Prostate gland (tissue), 2 donors: ENCODE data around the gene SRGAP2B. TPM values are rescaled to one million over a fixed set of nuclear protein-coding genes. Genes with fewer than 3 reads are reported as not detected.
"Not testable (repeated sequence)": the region's sequence is repeated elsewhere in the genome, so short reads cannot be mapped to it uniquely, and the experiment has no call there.

Experiments used
- DNase-seq: peaks from one replicate; pipeline ENCODE4 v3.0.0-alpha.2; 2019; ENCODE audit warnings: low spot score
- H3K27ac ChIP-seq, 2 donors: fragments of 200-600 bp; sonication (generic); 2 replicates each; pipeline ENCODE4 v1.5.1; 2017 to 2019
- H3K27me3 ChIP-seq: fragments of 200-600 bp; sonication (generic); replicated peaks from 2 replicates; pipeline ENCODE4 v1.5.1; 2019; ENCODE audit not compliant: insufficient read depth
- H3K36me3 ChIP-seq, 2 donors: fragments of 200-600 bp; sonication (generic); 1 replicate in 1 of 2; 2 replicates in 1 of 2; pipeline versions ENCODE4 v1.5.1 to v1.8.1; 2017 to 2019
- H3K4me1 ChIP-seq: fragments of 200-600 bp; sonication (generic); replicated peaks from 2 replicates; pipeline ENCODE4 v1.5.1; 2019
- H3K4me3 ChIP-seq, 2 donors: fragments of 200-600 bp; sonication (generic); 2 replicates each; pipeline ENCODE4 v1.5.1; 2017 to 2019
- H3K9me3 ChIP-seq: fragments of 200-600 bp; sonication (generic); 2 replicates; pipeline ENCODE4 v1.5.1; 2017
- WGBS: methylation state at CpG from one replicate; pipeline ENCODE4 v1.1.5; 2018; 5-methylcytosine and 5-hydroxymethylcytosine counted together
- intact Hi-C: fragments of 100-400 bp; cut with DNase I; formaldehyde crosslinking; loops from one replicate; pipeline ENCODE4 v1.14.2; 2022
- total RNA-seq, 2 donors: library from RNA; depleted of rRNA; stranded (reverse); fragments of >200 nt; gene quantifications; one replicate each; pipeline ENCODE4 v1.1.0, GENCODE V29; 2016

SRGAP2B gene
- total RNA-seq, 2 donors from 2014 or later, result 6.6 to 10.0 TPM

DNA sequence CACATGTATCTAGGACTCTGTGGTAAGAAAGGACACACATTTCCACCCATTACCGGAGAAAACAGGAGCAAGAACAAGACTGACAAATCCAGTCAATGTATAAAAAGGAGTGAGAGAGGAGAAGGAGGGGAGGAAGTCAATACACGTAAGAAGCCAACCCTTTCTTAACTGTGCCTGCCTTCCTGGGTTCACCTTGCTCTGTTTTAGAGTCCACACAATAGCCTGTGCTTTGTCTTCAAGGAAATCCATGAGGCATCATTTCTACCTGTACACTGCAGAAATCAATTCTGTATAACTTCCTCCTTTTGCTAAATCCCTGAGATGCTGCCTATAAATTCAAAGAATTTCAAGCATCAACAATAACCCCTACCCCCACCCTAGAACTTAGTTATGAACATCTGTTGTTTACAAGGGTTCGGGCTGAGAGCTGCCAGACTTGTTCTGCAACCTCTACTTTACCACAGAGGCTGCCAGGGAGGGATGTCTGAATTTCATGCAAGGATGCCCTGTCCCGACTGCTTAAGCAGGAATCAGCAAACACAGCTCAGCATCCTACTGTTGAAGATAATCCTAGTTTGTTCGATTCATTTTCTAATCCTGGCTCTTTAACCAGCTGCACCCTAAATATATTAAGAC, 115.0 kb downstream of the SRGAP2B start:
- H3K4me3 ChIP-seq, H3K27ac ChIP-seq, intact Hi-C loops, H3K36me3 ChIP-seq, H3K27me3 ChIP-seq, H3K9me3 ChIP-seq, H3K4me1 ChIP-seq, DNase-seq: not testable (repeated sequence)
- no CpG with 5 or more reads among the region's 5 CpGs for WGBS

DNA sequence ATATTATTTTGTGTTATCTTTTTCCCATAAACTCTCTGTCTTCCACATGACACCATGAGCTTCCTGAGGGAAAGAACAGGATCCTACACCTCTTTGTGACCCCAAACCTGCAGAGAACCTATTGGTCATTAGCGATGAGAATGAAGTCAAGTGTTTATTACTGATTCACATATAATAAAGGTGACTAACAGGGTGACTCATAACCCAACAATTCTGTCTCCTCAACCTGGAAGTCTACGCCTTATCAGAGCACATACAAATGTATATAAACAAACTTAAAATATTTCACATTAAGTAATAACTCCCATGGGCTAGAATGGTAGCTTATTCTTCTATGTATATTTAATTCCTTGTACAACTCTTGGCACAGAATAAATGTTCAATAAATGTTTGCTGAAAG, 117.3 kb downstream of the SRGAP2B start:
- DNase-seq, H3K4me1 ChIP-seq, H3K36me3 ChIP-seq, H3K4me3 ChIP-seq, H3K27me3 ChIP-seq, intact Hi-C loops, H3K27ac ChIP-seq, H3K9me3 ChIP-seq: not testable (repeated sequence)
- no CpG with 5 or more reads among the region's 2 CpGs for WGBS

DNA sequence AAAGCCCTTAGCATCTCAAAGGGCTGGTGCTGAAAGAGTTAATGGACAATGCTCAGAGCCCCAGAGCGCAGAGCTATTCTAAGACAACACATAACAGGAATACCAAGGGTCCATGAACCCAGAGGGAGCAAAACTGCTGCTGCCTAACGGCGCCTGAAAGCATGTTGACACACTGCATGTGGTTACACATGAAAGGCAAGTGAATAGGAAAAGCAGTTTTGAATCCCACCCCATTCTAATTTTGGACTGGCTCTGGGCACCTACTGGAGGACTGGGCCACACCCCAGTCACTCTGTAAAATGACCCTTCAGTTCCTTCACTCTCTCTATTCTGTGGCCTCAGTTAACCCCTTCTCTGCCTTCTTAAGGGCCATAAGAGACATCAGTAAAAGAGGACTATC, 123.2 kb downstream of the SRGAP2B start:
- intact Hi-C loops, H3K36me3 ChIP-seq, H3K27ac ChIP-seq, DNase-seq, H3K27me3 ChIP-seq, H3K4me3 ChIP-seq, H3K4me1 ChIP-seq, H3K9me3 ChIP-seq: not testable (repeated sequence)
- no CpG with 5 or more reads among the region's 3 CpGs for WGBS

DNA sequence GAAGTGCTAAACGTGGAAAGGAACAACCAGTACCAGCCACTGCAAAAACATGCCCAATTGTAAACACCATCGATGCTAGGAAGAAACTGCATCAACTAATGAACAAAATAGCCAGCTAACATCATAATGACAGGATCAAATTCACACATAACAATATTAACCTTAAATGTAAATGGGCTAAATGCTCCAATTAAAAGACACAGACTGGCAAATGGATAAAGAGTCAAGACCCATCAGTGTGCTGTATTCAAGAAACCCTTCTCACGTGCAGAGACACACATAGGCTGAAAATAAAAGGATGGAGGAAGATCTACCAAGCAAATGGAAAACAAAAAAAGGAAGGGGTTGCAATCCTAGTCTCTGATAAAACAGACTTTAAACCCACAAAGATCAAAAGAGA, 128.6 kb downstream of the SRGAP2B start:
- H3K27ac ChIP-seq, DNase-seq, H3K36me3 ChIP-seq, H3K9me3 ChIP-seq, H3K4me3 ChIP-seq, intact Hi-C loops, H3K27me3 ChIP-seq, H3K4me1 ChIP-seq: not testable (repeated sequence)
- 65% methylated on average over 3 of the region's 3 CpGs for WGBS

DNA sequence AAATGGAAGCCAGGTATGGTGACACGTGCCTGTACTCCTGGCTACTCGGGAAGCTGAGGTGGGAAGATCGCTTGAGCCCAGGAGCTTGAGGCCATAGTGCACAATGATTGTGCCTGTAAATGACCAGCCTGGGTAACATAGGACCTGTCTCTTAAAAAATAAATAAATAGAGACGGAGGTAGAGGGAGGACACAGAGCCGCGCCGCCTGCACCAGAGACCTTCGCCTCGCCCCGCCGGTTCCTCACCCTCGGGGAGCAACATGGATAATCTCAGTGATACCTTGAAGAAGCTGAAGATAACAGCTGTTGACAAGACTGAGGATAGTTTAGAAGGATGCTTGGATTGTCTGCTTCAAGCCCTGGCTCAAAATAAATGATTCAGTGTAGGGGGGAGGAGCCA, 130.4 kb downstream of the SRGAP2B start:
- H3K36me3 ChIP-seq, intact Hi-C loops, H3K27ac ChIP-seq, H3K4me1 ChIP-seq, DNase-seq, H3K4me3 ChIP-seq, H3K27me3 ChIP-seq, H3K9me3 ChIP-seq: not testable (repeated sequence)
- WGBS, result no CpG with 5 or more reads among the region's 12 CpGs

DNA sequence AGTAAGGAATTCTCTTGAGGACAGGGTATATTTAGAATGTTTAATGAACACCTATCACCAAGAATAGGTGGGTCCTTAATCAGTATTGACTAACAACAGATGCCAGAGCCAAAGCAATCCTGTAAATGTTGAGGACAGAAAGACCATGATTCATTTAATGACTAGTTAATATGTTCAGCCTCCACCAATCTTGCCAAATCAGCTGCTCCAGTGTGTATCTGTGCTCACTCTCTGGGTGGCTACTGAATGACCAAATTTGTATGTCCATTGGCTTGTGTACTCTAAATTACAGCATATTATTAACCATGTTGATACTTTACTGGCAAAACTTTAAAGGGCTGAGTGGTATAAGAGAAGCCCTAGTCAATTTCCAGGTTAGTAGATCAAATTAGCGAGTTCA, 130.9 kb downstream of the SRGAP2B start:
- intact Hi-C loops, H3K36me3 ChIP-seq, H3K27me3 ChIP-seq, H3K9me3 ChIP-seq, DNase-seq, H3K27ac ChIP-seq, H3K4me3 ChIP-seq, H3K4me1 ChIP-seq: not testable (repeated sequence)
- WGBS, result 100% methylated on average over 1 of the region's 1 CpG

DNA sequence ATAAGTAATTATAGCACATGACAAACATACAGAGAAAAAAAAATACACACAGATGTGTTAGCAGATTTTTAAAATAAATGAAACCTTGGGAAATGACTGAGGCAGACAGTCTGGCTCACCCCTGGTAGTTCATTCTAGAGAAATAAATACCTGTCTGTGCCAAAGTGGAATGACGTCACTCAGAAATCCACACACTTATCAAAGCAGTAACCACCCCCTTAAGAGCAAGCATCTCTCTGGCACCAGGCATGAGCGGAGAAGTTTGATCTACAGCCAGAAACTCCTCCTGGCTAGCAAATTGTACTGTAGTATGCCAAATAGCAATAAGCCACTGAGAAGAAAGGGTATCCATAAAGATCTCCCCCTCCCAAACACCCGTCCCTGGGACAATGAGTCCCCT, 131.6 kb downstream of the SRGAP2B start:
- DNase-seq, intact Hi-C loops, H3K27me3 ChIP-seq, H3K9me3 ChIP-seq, H3K4me3 ChIP-seq, H3K4me1 ChIP-seq, H3K27ac ChIP-seq, H3K36me3 ChIP-seq: not testable (repeated sequence)
- 69% methylated on average over 3 of the region's 3 CpGs for WGBS

DNA sequence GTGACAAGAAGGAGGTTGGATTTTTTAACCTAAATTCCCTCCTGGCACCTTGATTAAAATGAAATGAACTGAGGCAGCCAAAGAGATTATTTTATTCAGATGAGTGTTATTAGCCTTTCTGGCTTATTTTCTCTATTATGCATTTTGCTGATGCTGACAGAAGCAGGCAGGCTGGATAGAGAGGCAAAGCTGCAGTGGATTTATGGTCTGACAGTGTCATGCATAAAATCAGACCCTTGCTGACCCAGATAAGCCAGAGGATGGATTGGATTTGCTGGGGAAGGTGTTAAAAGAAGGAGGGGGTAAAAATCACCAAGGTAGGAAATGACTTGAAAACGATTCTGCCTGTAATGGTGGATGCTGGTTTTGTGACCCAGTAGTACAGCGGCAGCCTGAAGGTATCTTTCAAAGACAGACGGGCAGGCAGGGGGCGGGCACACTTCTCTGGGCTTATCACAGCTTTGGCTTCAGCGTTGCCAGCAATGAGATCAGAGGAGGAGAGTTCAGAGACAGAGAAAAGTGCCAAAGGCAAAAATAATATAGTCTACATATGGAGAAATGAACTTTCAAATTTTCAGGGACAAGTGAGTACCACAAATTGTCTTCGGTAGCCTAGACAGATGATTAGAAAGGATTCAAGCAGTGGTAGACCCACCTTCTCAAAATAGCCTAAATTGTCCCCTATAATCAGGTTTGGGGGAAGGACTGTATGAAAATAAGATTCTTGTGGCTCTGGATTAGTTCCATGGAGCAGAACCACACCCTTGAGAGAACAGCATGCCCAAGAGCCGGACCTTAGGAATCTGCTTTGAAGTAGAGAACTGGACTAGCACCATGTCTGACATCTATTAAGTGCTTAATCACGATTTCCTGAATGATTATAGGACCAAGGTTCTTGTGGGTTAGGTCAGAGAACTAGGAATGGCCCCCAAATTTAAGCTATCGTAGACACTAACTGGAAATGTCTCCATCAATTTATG, 133.2 kb downstream of the SRGAP2B start:
- H3K27me3 ChIP-seq, H3K4me1 ChIP-seq, H3K4me3 ChIP-seq, H3K27ac ChIP-seq, DNase-seq, H3K9me3 ChIP-seq, H3K36me3 ChIP-seq, intact Hi-C loops: not testable (repeated sequence)
- WGBS, result no CpG with 5 or more reads among the region's 9 CpGs

DNA sequence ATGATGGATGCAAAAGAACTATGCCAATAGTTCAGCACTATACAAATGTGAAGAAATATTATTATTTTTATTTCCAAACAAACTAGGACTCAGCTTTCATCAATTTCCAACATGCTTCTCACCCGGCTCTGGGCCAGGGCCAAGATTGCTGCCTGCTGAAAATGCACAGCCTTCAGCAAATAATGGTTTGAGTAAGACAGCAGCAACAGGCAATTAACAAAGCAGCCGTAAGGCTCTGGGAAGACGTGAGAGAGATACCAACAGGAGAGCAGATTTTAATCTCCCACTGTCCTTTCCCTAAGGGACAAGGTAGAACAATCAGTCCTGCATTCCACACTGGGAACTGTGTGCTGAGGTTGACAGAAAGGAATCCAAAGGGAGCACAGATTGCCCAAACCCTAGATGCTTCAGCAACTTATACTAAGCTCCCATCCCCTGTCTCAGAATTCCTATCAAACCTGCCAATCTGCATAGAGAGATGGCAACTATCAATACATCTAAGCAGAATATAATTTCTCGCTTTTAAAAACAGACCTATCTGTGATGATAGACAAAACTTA, 134.1 kb downstream of the SRGAP2B start:
- H3K27ac ChIP-seq, H3K4me3 ChIP-seq, H3K27me3 ChIP-seq, H3K36me3 ChIP-seq, H3K4me1 ChIP-seq, DNase-seq, H3K9me3 ChIP-seq, intact Hi-C loops: not testable (repeated sequence)
- WGBS, result no CpG with 5 or more reads among the region's 4 CpGs

DNA sequence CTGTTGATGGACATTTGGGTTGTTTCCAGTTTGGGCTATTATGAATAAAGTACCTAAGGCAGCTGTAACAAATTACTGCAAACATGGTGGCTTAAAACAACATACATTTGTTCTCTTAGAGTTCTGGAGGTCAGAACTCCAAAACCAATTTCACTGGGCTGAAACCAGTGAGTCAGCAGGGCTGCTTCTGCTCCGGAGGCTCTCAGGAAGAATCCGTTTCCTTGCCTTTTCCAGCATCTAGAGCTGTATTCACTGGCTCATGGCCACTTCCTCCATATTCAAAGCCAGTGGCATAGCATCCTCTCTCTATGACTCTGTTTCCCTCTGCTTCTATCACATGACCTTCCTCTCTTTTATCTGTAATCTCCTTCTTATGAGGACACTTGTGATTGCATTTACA, 146.7 kb downstream of the SRGAP2B start:
- H3K27me3 ChIP-seq, H3K9me3 ChIP-seq, H3K36me3 ChIP-seq, H3K4me1 ChIP-seq, H3K27ac ChIP-seq, intact Hi-C loops, H3K4me3 ChIP-seq, DNase-seq: not testable (repeated sequence)
- WGBS, result no CpG with 5 or more reads among the region's 2 CpGs

DNA sequence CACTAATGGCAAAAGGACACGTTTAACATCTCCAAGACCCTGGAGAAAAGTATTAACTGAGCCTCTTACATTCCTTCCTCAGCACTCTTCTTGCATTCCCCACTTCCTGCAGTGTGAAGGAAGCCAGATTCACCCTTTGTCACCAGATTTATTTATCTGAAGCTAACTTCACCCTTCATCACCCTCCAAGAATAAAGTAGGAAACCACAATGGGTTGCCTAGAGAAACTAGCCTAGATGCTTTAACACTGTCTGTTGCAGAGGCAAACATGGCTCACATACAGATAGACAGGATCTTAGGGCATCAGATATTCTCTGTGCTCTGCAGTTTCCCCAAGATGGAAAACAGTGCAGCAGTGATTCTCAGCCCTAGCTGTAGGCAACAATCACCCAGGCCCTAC, 147.6 kb downstream of the SRGAP2B start:
- H3K4me3 ChIP-seq, H3K27ac ChIP-seq, H3K27me3 ChIP-seq, H3K36me3 ChIP-seq, H3K4me1 ChIP-seq, H3K9me3 ChIP-seq, DNase-seq, intact Hi-C loops: not testable (repeated sequence)
- 63% methylated on average over 1 of the region's 1 CpG for WGBS
